Muscle layer of colon (tissue), 2 donors: ENCODE results near the gene MOV10.
"Not testable (repeated sequence)": the region's sequence is repeated elsewhere in the genome, so short reads cannot be mapped to it uniquely, and the experiment has no call there.

Experiments used
- H3K27ac ChIP-seq: one replicate; pipeline ENCODE4 v1.7.0; 2013; ENCODE audit warnings: low read depth, mild to moderate bottlenecking, low read length, moderate library complexity
- H3K27me3 ChIP-seq, 2 donors: one replicate each; pipeline ENCODE4 v1.7.0; 2013; ENCODE audit warnings: low read length in 2 of 2, mild to moderate bottlenecking in 2 of 2; ENCODE audit not compliant: insufficient read depth in 2 of 2, control insufficient read depth in 1 of 2
- H3K36me3 ChIP-seq: one replicate; pipeline ENCODE4 v1.7.0; 2013; ENCODE audit warnings: mild to moderate bottlenecking, low read length; ENCODE audit not compliant: insufficient read depth
- H3K4me1 ChIP-seq: one replicate; pipeline ENCODE4 v1.7.0; 2013; ENCODE audit warnings: mild to moderate bottlenecking, low read length; ENCODE audit not compliant: insufficient read depth
- H3K4me3 ChIP-seq, 2 donors: one replicate each; pipeline ENCODE4 v1.7.0; 2013; ENCODE audit warnings: low read length in 2 of 2, low read depth in 1 of 2, mild to moderate bottlenecking in 1 of 2, moderate library complexity in 1 of 2
- H3K9ac ChIP-seq: one replicate; pipeline ENCODE4 v1.7.0; 2013; ENCODE audit warnings: low read length
- H3K9me3 ChIP-seq: one replicate; pipeline ENCODE4 v1.7.0; 2013; ENCODE audit warnings: mild to moderate bottlenecking, low read length
- donor health status: abdominal sarcoma.
- donor health status: Adenocarcinoma of cecum.

MOV10 gene

DNA sequence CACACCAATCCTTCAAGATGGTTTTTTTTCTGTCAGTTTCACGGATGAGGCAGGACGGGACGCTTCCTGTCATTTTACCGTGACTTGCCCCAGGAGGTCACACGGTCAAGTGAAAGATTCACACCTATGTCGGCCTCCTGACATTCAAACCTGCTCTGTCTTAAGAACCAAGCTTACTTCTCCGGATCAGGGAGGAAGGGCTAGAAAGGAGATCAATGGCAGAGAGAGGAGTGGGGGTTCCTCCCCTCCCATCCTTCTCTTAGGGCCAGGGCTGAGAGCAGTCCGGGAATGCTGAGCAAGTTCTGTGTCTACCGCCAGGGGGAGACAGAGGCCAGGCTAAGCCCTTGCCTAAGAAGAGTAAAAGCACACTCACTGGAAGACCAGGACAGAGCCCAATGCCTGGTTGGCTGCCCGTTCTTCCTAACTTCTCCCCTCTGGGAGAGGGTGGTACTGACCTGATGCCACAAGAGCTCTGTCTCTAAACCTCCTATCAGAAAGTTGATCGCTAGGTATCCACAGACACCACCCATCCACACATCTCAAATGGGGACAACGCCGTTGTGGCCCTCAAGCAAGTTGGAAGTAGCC, 41.8 kb downstream of the MOV10 start:
- Histone ChIP-seq H3K36me3 (no peaks in the 10 kb centered on the region), H3K9ac (no peak overlapping the region), H3K27ac (peak overlapping the region; percentile 68), H3K27me3 (peaks cover 0 to 4% of the 10 kb centered on the region in 2 donors), H3K4me3 (peak overlapping the region; percentile 79 to 83), H3K4me1 (peaks cover 8% of the 10 kb centered on the region), H3K9me3 (no peaks in the 10 kb centered on the region)

DNA sequence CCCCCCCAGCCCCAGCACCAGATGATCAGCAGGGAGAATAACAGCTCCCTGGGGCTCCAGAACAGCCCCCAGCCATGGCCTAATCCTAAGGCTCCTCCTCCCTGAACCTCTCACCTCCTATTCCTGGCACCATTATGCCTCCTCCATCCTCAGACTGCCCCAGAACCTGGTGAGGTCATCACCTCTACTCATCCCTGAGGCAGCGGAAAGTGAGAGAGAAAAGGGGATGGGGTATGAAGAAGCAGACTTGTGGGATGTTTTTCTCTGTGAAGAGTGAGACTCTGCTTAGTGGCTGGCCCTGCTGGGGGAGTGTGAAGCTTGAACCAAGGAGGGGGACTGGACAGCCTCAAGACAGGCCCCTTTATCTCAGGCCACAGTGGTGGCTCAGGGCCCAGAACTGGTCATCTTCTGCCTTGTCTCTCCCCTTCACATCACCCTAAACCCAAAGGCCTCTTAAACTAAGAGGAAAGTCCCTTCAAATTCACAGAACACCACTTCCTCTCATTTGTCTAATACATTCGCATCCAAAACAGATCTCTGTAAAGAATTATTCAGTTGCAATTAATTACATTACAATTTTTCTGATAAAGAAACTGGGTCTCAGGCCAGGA, 42.9 kb downstream of the MOV10 start:
- H3K9ac ChIP-seq, result no peak overlapping the region
- no peak overlapping the region for H3K4me3 ChIP-seq
- peaks cover 0 to 7% of the 10 kb centered on the region in 2 donors for H3K27me3 ChIP-seq
- no peaks in the 10 kb centered on the region for H3K9me3 ChIP-seq
- H3K4me1 ChIP-seq, result peaks cover 8% of the 10 kb centered on the region
- H3K36me3 ChIP-seq, result no peaks in the 10 kb centered on the region
- H3K27ac ChIP-seq, result no peak overlapping the region

DNA sequence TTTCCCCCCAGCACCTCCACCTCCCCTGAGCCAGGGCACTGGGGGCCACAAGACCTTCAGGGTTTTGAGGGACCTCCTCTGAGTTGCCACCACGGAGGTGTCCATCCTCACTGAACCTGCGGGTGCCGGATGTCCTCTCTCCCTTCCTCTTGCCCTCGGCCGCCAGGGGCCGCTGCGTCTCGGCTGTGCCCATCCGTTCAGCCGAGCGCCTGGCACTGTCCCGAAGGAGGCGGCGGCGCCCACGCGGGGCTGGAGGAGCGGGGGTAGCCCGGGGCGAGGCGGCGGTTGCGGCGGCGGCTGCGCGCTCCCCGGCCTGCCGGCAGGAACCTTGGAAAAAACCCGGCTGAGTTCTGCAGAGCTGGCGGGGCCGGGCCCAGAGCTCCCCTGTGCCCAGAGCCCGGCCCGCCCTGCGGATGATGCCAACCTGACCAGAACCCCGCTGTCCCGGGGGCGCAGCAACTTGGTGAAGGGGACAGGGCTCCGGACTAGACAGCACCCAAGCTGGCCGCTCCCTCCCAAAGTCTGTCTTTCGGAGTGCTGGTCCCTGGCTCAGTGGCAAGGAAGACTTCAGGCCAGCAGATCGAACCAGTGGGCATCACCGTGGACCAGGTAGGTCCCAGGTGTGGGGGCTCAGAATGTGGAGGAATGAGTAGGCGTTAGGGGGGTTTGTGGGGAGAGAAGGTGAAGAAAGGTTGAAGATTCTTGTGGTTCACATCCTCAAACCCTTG, 44.4 kb downstream of the MOV10 start:
- Histone ChIP-seq H3K9ac (no peak overlapping the region), H3K36me3 (no peaks in the 10 kb centered on the region), H3K9me3 (no peaks in the 10 kb centered on the region), H3K27me3 (peaks cover 0 to 9% of the 10 kb centered on the region in 2 donors), H3K4me3 (peak overlapping the region; percentile 9 to 32), H3K27ac (no peak overlapping the region), H3K4me1 (peaks cover 8% of the 10 kb centered on the region)

DNA sequence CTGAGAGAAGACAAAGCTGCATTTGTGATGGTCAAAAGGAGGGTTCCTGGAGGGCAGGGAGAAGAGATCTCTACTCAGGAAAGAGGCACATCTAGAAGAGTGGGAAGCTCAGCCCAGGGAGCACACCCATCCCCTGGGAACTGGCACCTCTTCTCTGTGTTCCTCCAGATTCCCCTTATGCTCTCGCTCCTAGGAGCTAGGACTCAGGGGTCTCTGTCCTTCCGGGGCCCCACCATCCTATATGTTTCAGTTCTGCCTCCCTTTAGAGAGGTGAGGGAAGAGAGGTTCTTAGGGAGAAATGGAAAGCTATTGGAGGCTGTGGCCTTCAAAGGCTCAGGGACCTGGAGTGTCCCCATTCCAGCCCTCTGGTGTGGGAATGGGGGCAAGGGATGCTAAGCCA, 45.2 kb downstream of the MOV10 start:
- no peaks in the 10 kb centered on the region for H3K36me3 ChIP-seq
- no peak overlapping the region for H3K4me3 ChIP-seq
- H3K27ac ChIP-seq, result no peak overlapping the region
- H3K27me3 ChIP-seq, result peaks cover 0 to 9% of the 10 kb centered on the region in 2 donors
- H3K9me3 ChIP-seq, result no peaks in the 10 kb centered on the region
- peaks cover 8% of the 10 kb centered on the region for H3K4me1 ChIP-seq
- no peak overlapping the region for H3K9ac ChIP-seq

DNA sequence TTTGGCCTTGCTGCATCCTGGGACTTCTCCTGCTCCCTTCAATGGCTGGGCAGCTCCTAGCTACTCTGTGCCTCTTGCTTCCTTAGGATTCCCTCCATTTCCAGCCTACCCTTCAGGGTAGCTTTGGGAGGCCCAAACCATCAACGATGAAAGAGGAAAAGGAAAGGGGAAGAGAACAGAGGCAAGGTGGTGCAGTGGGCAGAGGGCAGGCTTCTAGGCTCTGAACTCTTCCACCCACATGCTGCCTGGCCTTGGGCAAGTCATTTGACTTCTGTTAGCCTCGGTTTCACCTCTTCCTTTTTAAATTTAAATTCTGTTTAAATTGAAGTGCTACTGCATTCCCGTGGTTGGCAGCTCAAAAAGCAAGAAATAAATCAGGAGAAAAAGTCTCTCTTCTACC, 46.3 kb downstream of the MOV10 start:
- Histone ChIP-seq H3K4me3 (no peak overlapping the region), H3K9me3 (no peaks in the 10 kb centered on the region), H3K4me1 (peaks cover 4% of the 10 kb centered on the region), H3K27me3 (peaks cover 0 to 9% of the 10 kb centered on the region in 2 donors), H3K36me3 (no peaks in the 10 kb centered on the region), H3K27ac (no peak overlapping the region), H3K9ac (no peak overlapping the region)

DNA sequence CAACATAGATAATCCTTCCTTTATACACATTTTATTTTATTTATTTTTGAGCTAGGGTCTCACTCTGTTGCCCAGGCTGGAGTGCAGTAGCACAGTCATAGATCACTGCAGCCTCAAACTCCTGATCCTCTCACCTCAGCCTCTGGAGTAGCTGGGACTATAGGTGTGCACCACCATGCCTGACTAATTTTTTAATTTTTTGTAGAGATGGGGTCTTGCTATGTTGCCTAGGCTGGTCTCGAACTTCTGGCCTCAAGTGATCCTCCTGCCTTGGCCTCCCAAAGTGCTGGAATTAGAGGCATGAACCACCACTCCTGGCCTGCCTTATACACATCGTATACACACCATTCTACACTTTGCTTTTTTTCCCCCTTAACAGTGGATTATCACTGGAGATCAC, 46.8 kb downstream of the MOV10 start:
- H3K9me3 ChIP-seq, H3K9ac ChIP-seq, H3K27me3 ChIP-seq, H3K4me1 ChIP-seq, H3K4me3 ChIP-seq, H3K36me3 ChIP-seq, H3K27ac ChIP-seq: not testable (repeated sequence)

DNA sequence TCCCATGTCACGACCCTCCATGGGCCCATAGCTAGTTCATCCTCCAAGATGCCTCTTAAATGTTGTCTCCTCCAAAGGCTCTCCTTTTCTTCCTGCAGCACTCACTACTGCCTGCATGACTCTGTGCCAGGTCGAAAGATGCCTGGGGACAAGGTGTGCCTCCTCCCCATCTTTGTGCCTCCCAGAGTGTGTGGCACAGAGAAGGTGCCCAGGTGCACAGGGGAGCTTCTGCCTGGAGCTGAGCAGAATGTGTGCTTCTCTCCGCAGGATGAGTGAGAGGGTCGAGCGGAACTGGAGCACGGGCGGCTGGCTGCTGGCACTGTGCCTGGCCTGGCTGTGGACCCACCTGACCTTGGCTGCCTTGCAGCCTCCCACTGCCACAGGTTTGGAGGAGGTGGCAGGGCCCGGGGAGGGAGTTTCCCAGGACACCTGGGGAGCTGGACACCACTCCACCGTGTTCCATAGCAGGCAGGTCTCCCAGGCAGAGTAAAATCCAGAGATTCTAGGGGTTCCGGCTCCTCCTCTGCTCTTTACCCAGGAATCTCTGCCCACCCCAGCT, 47.6 kb downstream of the MOV10 start:
- Histone ChIP-seq H3K36me3 (no peaks in the 10 kb centered on the region), H3K9ac (no peak overlapping the region), H3K4me3 (no peak overlapping the region), H3K27me3 (peaks cover 0 to 9% of the 10 kb centered on the region in 2 donors), H3K9me3 (no peaks in the 10 kb centered on the region), H3K4me1 (no peaks in the 10 kb centered on the region), H3K27ac (no peak overlapping the region)

DNA sequence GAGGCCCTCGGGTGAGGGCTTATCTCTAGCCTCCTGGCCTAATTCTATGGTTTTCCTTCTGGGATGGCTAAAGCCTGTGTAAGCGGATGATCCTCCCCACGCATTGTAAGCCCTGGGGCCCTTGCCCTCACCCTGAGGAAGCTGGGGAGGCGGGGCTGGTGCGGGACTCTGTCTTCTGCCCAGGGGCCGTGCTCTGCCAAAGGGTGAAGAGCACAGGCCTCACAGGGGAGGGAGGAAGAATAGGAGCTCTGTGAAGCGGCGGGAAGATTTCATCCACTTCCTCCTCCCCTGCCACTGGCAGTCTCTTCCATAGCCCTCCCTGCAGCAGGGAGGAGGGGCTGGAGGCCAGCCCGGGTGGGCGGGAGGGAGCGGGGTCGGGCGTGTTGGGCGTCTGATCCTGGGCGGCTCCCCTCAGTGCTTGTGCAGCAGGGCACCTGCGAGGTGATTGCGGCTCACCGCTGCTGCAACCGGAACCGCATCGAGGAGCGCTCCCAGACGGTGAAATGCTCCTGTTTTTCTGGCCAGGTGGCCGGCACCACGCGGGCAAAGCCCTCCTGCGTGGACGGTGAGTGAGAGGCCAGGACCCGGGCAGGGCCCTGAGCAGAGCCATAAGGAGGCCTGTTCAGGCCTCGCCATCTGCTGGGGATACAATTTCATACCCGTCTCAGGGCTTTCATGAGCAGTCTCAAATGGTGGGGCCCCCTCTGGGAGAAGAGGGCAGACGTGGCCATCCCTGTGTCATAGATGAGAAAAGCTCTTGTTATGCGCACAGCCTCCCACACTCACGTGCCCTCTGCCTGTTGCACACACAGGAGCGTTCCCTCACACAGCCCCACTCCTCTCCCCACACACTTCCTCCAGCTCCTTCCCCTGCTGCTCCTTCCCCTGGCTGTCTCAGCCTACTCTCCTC, 48.4 kb downstream of the MOV10 start:
- Histone ChIP-seq H3K4me3 (no peak overlapping the region), H3K36me3 (no peaks in the 10 kb centered on the region), H3K4me1 (no peaks in the 10 kb centered on the region), H3K9me3 (no peaks in the 10 kb centered on the region), H3K27me3 (peaks cover 0 to 9% of the 10 kb centered on the region in 2 donors), H3K9ac (no peak overlapping the region), H3K27ac (no peak overlapping the region)

DNA sequence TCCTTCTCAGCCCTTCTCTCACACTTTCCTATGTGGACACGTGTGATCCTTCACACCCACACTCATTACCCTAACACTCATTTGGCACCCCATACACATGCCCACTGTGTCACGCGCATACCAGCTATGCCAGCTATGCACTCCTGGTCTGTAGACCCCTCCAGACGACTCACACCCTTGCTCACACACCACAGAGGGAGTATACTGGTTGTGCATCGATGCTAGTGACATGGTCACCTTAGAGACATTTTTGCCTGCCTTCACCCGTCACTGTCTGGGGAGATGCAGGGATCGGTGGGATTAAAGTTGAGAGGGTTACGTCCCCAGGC, 49.0 kb downstream of the MOV10 start:
- Histone ChIP-seq H3K4me1 (no peaks in the 10 kb centered on the region), H3K36me3 (no peaks in the 10 kb centered on the region), H3K9ac (no peak overlapping the region), H3K9me3 (no peaks in the 10 kb centered on the region), H3K4me3 (no peak overlapping the region), H3K27me3 (peaks cover 0 to 9% of the 10 kb centered on the region in 2 donors), H3K27ac (no peak overlapping the region)

DNA sequence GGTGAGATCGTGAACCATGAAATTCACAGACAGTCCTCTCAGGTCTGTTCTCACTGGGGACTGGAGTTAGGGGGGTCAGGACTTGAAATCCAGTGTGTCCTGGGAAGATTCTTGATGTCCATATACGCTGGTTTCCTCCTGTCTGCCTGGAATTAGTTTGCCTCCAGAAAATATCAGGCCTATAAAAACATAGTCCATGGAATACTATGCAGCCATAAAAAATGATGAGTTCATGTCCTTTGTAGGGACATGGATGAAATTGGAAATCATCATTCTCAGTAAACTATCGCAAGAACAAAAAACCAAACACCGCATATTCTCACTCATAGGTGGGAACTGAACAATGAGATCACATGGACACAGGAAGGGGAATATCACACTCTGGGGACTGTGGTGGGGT, 49.8 kb downstream of the MOV10 start:
- not testable (repeated sequence) for H3K36me3 ChIP-seq, H3K9ac ChIP-seq, H3K4me3 ChIP-seq, H3K4me1 ChIP-seq, H3K27ac ChIP-seq, H3K9me3 ChIP-seq, H3K27me3 ChIP-seq

DNA sequence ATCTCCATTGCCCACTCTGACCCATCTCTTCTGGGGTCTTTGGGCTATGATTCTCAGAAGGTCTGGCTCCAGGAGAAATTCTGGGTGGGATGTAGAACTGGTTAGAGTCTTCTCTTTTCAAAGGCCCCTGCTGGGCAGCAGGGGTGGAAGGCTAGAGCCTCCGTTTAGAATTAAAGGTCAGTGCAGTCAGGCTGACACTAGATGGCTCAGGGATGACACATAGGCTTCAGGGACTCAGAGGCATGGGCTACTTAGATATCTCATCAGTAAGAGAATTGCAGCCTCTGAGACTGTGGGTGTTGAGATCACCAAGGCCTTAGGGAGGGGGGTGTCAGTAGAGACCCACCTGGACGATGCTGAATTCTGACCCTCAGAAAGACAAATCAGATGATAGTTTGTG, 53.3 kb downstream of the MOV10 start:
- H3K27ac ChIP-seq, result no peak overlapping the region
- no peak overlapping the region for H3K4me3 ChIP-seq
- no peaks in the 10 kb centered on the region for H3K4me1 ChIP-seq
- no peaks in the 10 kb centered on the region for H3K27me3 ChIP-seq
- H3K9me3 ChIP-seq, result no peaks in the 10 kb centered on the region
- H3K9ac ChIP-seq, result no peak overlapping the region
- H3K36me3 ChIP-seq, result no peaks in the 10 kb centered on the region
